Glutamatergic neuron (in vitro differentiated cells): Measurements from ENCODE around the gene DNER. TPM values are rescaled to one million over a fixed set of nuclear protein-coding genes. Genes with fewer than 3 reads are reported as not detected.

Experiments used
- DNase-seq: peaks from one replicate; pipeline ENCODE4 v3.0.0; 2022
- H3K27ac Mint-ChIP-seq: one replicate; pipeline ENCODE4 v1.8.0; 2020; ENCODE audit warnings: mild to moderate bottlenecking, mixed read lengths, inconsistent platforms; ENCODE audit not compliant: unreplicated experiment
- H3K27me3 Mint-ChIP-seq: one replicate; pipeline ENCODE4 v1.8.0; 2020; ENCODE audit warnings: mild to moderate bottlenecking, moderate library complexity, mixed read lengths, inconsistent platforms; ENCODE audit not compliant: unreplicated experiment
- H3K36me3 Mint-ChIP-seq: one replicate; pipeline ENCODE4 v1.8.0; 2020; ENCODE audit warnings: mild to moderate bottlenecking, mixed read lengths, inconsistent platforms; ENCODE audit not compliant: unreplicated experiment
- H3K4me1 Mint-ChIP-seq: one replicate; pipeline ENCODE4 v1.8.0; 2020; ENCODE audit warnings: mild to moderate bottlenecking, low read depth, mixed read lengths, inconsistent platforms; ENCODE audit not compliant: unreplicated experiment
- H3K4me3 Mint-ChIP-seq: one replicate; pipeline ENCODE4 v1.8.0; 2020; ENCODE audit warnings: mild to moderate bottlenecking, mixed read lengths, inconsistent platforms; ENCODE audit not compliant: unreplicated experiment
- H3K9me3 Mint-ChIP-seq: one replicate; pipeline ENCODE4 v1.8.0; 2020; ENCODE audit warnings: mild to moderate bottlenecking, moderate library complexity, mixed read lengths, inconsistent platforms; ENCODE audit not compliant: unreplicated experiment
- CTCF ChIP-seq: fragments of 200-600 bp; sonication (generic); IDR thresholded peaks from one replicate; pipeline ENCODE4 v1.5.0; 2021; ENCODE audit not compliant: partially characterized antibody, unreplicated experiment
- total RNA-seq: library from RNA; stranded (reverse); fragmentation: NEBNext Ultra II Directional; extraction: Animal tissue kit (Norgen Biotek cat#: 25700); gene quantifications from one replicate; pipeline ENCODE4 v1.2.1, GENCODE V29; 2021; ENCODE audit not compliant: unreplicated experiment

The DNER gene
- total RNA-seq, 1 donor from 2014 or later = 36.0 TPM

- Mint-ChIP-seq H3K27me3 (no peaks in the 10 kb centered on the region), H3K36me3 (peaks cover 15% of the 10 kb centered on the region), H3K4me3 (no peak overlapping the region), H3K9me3 (peaks cover 11% of the 10 kb centered on the region), H3K4me1 (peaks cover 17% of the 10 kb centered on the region), H3K27ac (no peak overlapping the region)
- TF ChIP-seq CTCF = no peak
- DNase-seq = no peak
Observed at GRCh38 chr2:229528846-229529245, 185.5 kb downstream of the DNER start.

DNA sequence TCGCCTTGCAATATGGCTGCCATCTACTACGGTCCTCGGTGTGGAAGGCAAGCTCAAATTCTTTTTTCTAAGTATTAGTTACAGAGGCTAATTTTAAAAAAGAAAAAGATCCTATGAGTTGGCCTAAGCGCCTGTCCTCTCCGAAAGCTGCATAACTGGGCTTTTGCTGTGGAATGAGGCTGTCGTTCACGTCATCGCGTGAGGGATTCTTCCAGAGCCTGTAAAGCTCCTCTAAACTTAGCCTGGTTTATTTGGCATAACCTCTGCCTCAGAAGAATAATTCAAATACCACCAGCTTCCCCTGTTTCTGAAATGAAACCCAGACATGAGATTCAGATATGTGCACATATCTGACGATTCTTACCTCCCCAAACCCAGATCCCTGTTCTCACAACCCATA, 187.4 kb downstream of the DNER start:
- Mint-ChIP-seq H3K9me3 (peaks cover 6% of the 10 kb centered on the region), H3K4me1 (peaks cover 17% of the 10 kb centered on the region), H3K4me3 (no peak overlapping the region), H3K27me3 (no peaks in the 10 kb centered on the region), H3K27ac (no peak overlapping the region), H3K36me3 (peaks cover 10% of the 10 kb centered on the region)
- no peak for TF ChIP-seq CTCF
- DNase-seq = no peak

GRCh38 chr2:229524799-229525198, 189.6 kb downstream of the DNER start:
- H3K4me1 Mint-ChIP-seq = peaks cover 13% of the 10 kb centered on the region
- H3K36me3 Mint-ChIP-seq = no peaks in the 10 kb centered on the region
- TF ChIP-seq CTCF = no peak
- no peak overlapping the region for H3K4me3 Mint-ChIP-seq
- H3K9me3 Mint-ChIP-seq = no peaks in the 10 kb centered on the region
- H3K27me3 Mint-ChIP-seq = no peaks in the 10 kb centered on the region
- no peak overlapping the region for H3K27ac Mint-ChIP-seq
- no peak for DNase-seq

GRCh38 chr2:229523663-229524062, 190.7 kb downstream of the DNER start:
- Mint-ChIP-seq H3K4me1 (peaks cover 9% of the 10 kb centered on the region), H3K36me3 (no peaks in the 10 kb centered on the region), H3K27ac (no peak overlapping the region), H3K9me3 (no peaks in the 10 kb centered on the region), H3K4me3 (no peak overlapping the region), H3K27me3 (no peaks in the 10 kb centered on the region)
- no peak for TF ChIP-seq CTCF
- no peak for DNase-seq

GRCh38 chr2:229521576-229521975, 192.8 kb downstream of the DNER start:
- peaks cover 6% of the 10 kb centered on the region for H3K4me1 Mint-ChIP-seq

More at GRCh38 chr2:229521576-229521975, 192.8 kb downstream of the DNER start:
- Mint-ChIP-seq H3K36me3 (no peaks in the 10 kb centered on the region), H3K4me3 (no peak overlapping the region), H3K27me3 (no peaks in the 10 kb centered on the region), H3K9me3 (no peaks in the 10 kb centered on the region), H3K27ac (no peak overlapping the region)
- no peak for DNase-seq
- no peak for TF ChIP-seq CTCF
